ENCODE measurements around the gene GALNT7.

Gene GALNT7

GRCh38 chr4:173314715-173315114 is 146.1 kb downstream of the GALNT7 start:
- no peak for ATAC-seq

- no peak for ATAC-seq
Measured at GRCh38 chr4:173316060-173316459, 147.4 kb downstream of the GALNT7 start.

- no peak for ATAC-seq
Measured at GRCh38 chr4:173317004-173317403, 148.4 kb downstream of the GALNT7 start.

- no peak for ATAC-seq
Measured at GRCh38 chr4:173318240-173318639, 149.6 kb downstream of the GALNT7 start.

GRCh38 chr4:173318648-173319211 is 150.1 kb downstream of the GALNT7 start:
- ATAC-seq, result peak; percentile 88 to 91

- ATAC-seq, result no peak
Measured at GRCh38 chr4:173319696-173320095, 151.1 kb downstream of the GALNT7 start.

- ATAC-seq, result no peak
Measured at GRCh38 chr4:173325007-173325736, 156.6 kb downstream of the GALNT7 start.

- ATAC-seq, result no peak
Measured at GRCh38 chr4:173328236-173328901, 159.8 kb downstream of the GALNT7 start.

GRCh38 chr4:173330590-173330989 is 162.0 kb downstream of the GALNT7 start:
- no peak for ATAC-seq

- ATAC-seq, result no peak
Measured at GRCh38 chr4:173332021-173332487, 163.4 kb downstream of the GALNT7 start.

GRCh38 chr4:173332963-173333657 is 164.5 kb downstream of the GALNT7 start:
- no peak for ATAC-seq

GRCh38 chr4:173333658-173334084 is 165.1 kb downstream of the GALNT7 start:
- ATAC-seq, result no peak

- ATAC-seq, result peak; percentile 98 to 99
Measured at GRCh38 chr4:173334085-173334890, 165.7 kb downstream of the GALNT7 start, which contains the start of gene HMGB2. TSS of gene HMGB2 (minus strand) at chr4:173334358. CDS start at chr4:173333649, 709 bp downstream.

- ATAC-seq, result peak; percentile 6 to 13
Measured at GRCh38 chr4:173334891-173335752, 166.5 kb downstream of the GALNT7 start.

GRCh38 chr4:173337463-173337862 is 168.9 kb downstream of the GALNT7 start:
- ATAC-seq, result no peak

- no peak for ATAC-seq
Measured at GRCh38 chr4:173343832-173344397, 175.3 kb downstream of the GALNT7 start.

- no peak for ATAC-seq
Measured at GRCh38 chr4:173345648-173346047, 177.0 kb downstream of the GALNT7 start.

GRCh38 chr4:173346074-173346473 is 177.5 kb downstream of the GALNT7 start:
- no peak for ATAC-seq

GRCh38 chr4:173347467-173347866 is 178.9 kb downstream of the GALNT7 start:
- ATAC-seq, result no peak

- no peak for ATAC-seq
Measured at GRCh38 chr4:173357939-173358338, 189.3 kb downstream of the GALNT7 start.

Measured in activated CD4-positive, CD25-positive, alpha-beta regulatory T cell treated with anti-CD3 and anti-CD28 coated beads, Interleukin-2, amount 50 U/mL, for 24 hours (primary cell).